NT2/D1 (cell line): Measurements from ENCODE around the gene BCKDHB.

Experiments
- SUZ12 ChIP-seq: IDR thresholded peaks from 2 replicates; pipeline ENCODE4 v1.6.1; 2011; ENCODE audit not compliant: insufficient read length, insufficient read depth; ENCODE audit errors: extremely low read depth
- YY1 ChIP-seq: IDR thresholded peaks from 2 replicates; pipeline ENCODE4 v1.6.1; 2011; ENCODE audit not compliant: insufficient read length, insufficient read depth
- ZNF274 ChIP-seq: IDR thresholded peaks from 2 replicates; pipeline ENCODE4 v1.6.1; 2011; ENCODE audit warnings: mild to moderate bottlenecking, low read depth, low read length

- no peak for TF ChIP-seq YY1
- no peak for TF ChIP-seq ZNF274
- no peak for TF ChIP-seq SUZ12
These were observed 49.8 kb downstream of the BCKDHB start for GRCh38 chr6:80156221-80156620.
